ENCODE data around the gene MFSD12.
A peak's percentile ranks its signal among the peaks of the same experiment; 100 is the strongest.

MFSD12 gene

GRCh38 chr19:3557461-3558248 lies at the start of gene MFSD12:
Gene MFSD12, minus strand, starts transcription at chr19:3557586. Its CDS starts 183 bp downstream, at chr19:3557403.
- peak; percentile 76 for DNase-seq (ENCODE audit: low read depth)

DNA sequence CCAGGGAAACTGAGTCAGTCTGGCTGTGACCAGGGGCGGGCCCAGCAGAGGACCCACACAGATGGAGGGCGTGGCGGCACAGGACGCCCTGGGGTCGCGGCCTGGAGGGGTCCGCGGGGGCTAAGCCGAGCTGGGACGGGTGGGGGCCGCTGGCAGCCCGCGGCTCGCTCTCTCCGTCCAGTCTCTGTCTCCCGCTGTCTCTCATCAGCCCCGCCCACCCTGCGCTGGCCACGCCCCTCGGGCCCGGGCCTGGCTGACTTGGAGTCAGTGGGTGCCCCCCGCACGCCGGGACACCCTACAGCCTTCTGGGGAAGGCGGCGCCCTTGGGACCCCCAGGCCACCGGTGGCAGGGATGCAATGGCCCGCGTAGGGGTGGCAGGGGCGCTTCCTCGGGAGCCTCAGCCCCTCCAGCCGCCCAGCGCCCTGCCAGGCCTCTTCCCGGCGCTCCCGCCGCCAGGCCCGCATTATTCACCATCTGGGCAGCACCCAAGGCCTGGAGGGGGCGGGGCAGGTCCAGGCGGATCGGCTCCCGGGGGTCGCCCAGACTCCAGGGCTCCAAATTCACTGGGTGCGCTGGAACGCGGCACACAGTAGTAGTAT lies 49.4 kb upstream of the MFSD12 start, which contains the start of gene TBXA2R:
TBXA2R (minus strand) TSS at position 186 of the 600 bp plus-strand sequence. CDS start 6,241 bp downstream, outside the sequence.
- peak; percentile 58 for DNase-seq (ENCODE audit: low read depth)

DNA sequence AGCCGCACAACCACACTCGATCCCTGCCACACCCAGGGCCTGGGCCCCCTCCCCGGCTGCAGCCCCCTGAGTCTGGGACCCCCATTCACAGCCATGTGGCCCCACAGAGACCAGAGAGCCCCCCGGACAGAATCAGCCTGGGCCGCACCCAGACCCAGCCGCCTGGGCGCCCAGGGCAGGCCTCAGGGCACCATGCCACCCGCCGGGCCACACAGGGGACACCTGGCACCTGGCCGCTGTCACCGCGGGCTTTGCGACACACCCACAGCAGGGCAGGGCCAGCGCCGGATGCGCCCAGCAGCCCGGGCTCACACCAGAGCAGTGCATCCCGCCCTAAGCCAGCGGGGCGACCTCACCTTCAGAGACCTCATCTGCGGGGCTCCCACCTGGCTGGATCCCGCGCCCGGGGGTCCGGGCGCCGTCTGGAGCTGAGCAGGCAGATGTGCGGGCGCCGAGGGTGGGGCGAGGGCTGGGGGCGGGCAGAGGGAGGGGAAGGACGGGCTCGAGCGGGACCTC lies 48.8 kb upstream of the MFSD12 start:
- no peak for DNase-seq (ENCODE audit: low read depth)

- DNase-seq (ENCODE audit: low read depth) = no peak
Observed at GRCh38 chr19:3605770-3606169, 48.4 kb upstream of the MFSD12 start.

DNA sequence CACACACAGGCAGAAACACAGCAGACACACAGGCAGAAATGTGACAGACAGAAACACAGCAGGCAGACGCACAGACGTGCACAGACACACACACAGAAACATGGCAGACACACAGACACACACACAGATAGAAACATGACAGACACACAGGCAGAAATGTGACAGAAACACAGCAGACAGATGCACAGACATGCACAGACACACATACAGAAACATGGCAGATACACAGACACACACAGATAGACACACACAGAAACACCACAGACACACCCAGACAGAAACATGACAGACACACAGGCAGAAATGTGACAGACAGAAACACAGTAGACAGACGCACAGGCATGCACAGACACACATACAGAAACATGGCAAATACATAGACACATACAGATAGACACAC lies 48.0 kb upstream of the MFSD12 start:
- no peak for DNase-seq (ENCODE audit: low read depth)

- no peak for DNase-seq (ENCODE audit: low read depth)
Observed at GRCh38 chr19:3604987-3605343, 47.6 kb upstream of the MFSD12 start.

- DNase-seq (ENCODE audit: low read depth) = no peak
Observed at GRCh38 chr19:3604227-3604986, 47.0 kb upstream of the MFSD12 start.

GRCh38 chr19:3603121-3603811 lies 45.9 kb upstream of the MFSD12 start:
- no peak for DNase-seq (ENCODE audit: low read depth)

DNA sequence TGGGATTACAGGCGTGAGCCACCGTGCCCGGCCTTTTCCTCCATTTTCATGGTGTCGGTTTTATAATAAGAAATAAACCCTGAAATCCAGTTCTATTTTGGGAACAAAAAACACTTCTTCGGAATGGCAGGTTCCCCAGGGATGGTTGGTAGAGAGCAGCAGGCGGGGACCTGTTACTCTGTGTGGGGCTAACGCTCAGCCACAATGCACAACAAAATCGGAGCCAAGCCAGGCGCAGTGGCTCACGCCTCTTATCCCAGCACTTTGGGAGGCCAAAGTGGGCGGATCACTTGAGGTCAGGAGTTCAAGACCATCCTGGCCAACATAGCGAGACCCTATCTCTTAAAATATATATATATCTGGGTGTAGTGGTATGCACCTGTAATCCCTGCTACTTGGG lies 43.6 kb upstream of the MFSD12 start:
- DNase-seq (ENCODE audit: low read depth) = no peak

- DNase-seq (ENCODE audit: low read depth) = no peak
Observed at GRCh38 chr19:3599776-3600187, 42.4 kb upstream of the MFSD12 start.

- DNase-seq (ENCODE audit: low read depth) = no peak
Observed at GRCh38 chr19:3595521-3596061, 38.2 kb upstream of the MFSD12 start.

- DNase-seq (ENCODE audit: low read depth) = no peak
Observed at GRCh38 chr19:3593156-3593555, 35.8 kb upstream of the MFSD12 start.

DNA sequence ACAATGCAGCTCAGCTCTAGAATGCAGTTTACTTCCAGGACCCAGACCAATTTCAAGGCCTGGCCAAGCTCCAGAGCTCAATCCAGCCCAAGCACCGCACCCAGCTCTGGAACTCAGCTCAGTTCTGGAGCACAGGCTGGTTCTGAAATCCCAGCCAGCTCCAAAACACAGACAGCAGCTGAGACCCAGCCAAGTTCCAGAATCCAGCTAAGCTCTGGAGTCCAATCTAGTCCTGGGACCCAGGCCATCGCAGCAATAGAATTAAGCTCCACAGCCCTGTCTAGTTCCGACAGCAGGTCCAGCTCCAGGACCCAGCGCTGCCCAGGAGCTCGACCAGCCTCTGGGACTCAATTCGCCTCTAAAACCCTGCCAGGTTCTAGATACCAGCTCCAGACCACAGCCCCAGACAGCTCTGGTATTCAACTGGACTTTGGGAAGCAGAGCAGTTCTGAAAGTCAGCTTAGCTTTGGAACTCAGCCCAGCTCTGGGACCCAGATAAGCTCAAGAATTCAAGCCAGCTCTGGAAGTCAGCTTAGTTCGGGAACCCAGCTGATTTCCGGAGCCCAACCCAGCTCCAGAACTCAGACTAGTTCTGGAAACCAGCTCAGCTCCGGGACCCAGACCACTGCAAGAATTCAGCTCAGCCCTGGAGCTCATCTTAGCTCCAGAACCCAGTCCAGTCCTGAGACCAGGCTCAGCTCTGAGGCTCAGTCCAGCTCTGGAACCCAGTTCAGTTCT lies 34.7 kb upstream of the MFSD12 start:
- no peak for DNase-seq (ENCODE audit: low read depth)

- DNase-seq (ENCODE audit: low read depth) = no peak
Observed at GRCh38 chr19:3590991-3591659, 33.7 kb upstream of the MFSD12 start.

- no peak for DNase-seq (ENCODE audit: low read depth)
Observed at GRCh38 chr19:3589949-3590348, 32.6 kb upstream of the MFSD12 start.

GRCh38 chr19:3589439-3589838 lies 32.1 kb upstream of the MFSD12 start:
- no peak for DNase-seq (ENCODE audit: low read depth)

- no peak for DNase-seq (ENCODE audit: low read depth)
Observed at GRCh38 chr19:3586707-3587346, 29.4 kb upstream of the MFSD12 start.

DNA sequence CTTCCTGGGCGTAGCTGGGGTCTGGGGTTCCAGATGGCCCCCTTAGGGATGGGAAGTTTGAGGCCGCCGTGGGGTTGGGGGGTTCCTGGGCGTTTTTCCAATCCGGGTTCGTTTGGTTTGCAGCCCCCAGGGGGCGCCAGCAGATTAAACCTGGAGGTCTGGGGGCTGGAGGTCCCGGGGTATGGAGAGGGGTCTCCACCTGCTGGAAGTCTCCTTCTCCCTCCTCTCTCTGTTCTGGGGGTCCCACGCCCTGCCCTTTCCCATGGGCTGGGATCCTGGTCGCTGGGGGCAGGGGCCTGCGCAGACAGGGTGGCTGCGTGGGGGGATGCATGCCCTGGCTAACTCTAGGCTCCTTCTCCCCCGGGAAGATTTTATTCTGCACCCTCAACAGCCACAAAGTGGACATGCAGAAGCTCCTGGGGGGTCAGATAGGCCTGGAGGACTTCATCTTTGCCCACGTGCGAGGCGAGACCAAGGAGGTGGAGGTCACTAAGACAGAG lies 28.8 kb upstream of the MFSD12 start:
- DNase-seq (ENCODE audit: low read depth) = no peak

- DNase-seq (ENCODE audit: low read depth) = no peak
Observed at GRCh38 chr19:3585301-3586126, 28.1 kb upstream of the MFSD12 start, which contains the start of gene GIPC3. Gene GIPC3, plus strand, starts transcription at chr19:3585478. Its CDS starts 120 bp downstream, at chr19:3585598.

Data from HS-5 (cell line).